Measurements from ENCODE around the gene INTS11. TPM values are rescaled to one million over a fixed set of nuclear protein-coding genes. Genes with fewer than 3 reads are reported as not detected.

Gene INTS11
- total RNA-seq, 1 experiment from 2014 or later, result 103 TPM

- DNase-seq, result peak; percentile 70 to 74
- POLR2A ChIA-PET, result interaction anchor here (0.6 to 1.1 kb wide), 3 partner anchors 53 to 214 kb away, joined by 3 read pairs; no protein-coding TSS in a partner anchor
- Histone ChIP-seq H3K36me3 (ENCODE audit: control insufficient read depth, insufficient read depth, low read length) (no peaks in the 10 kb centered on the region), H3K4me1 (no peaks in the 10 kb centered on the region; the same call in 1 of the 2 replicates), H3K27me3 (replicated peaks; ENCODE audit: control insufficient read depth, insufficient read depth, low read length) (no peaks in the 10 kb centered on the region), H3K4me3 (ENCODE audit: low read depth, low read length) (no peak overlapping the region), H3K9me3 (no peaks in the 10 kb centered on the region)
- H3K4me3 Mint-ChIP-seq (ENCODE audit: unreplicated experiment), result no peak overlapping the region
- peak; percentile 52 to 63 for TF ChIP-seq CTCF (IDR thresholded peaks at IDR 0.05; ENCODE audit: insufficient read depth in 1 of 2, low read depth in 1 of 2, low read length in 1 of 2, severe bottlenecking in 1 of 2, unreplicated experiment in 1 of 2)
- peaks cover 18% of the 10 kb centered on the region for H3K36me3 Mint-ChIP-seq (ENCODE audit: insufficient read depth, unreplicated experiment)
- H3K27ac Mint-ChIP-seq (ENCODE audit: unreplicated experiment), result no peak overlapping the region
- H3K27me3 Mint-ChIP-seq (ENCODE audit: insufficient read depth, unreplicated experiment), result peaks cover 3% of the 10 kb centered on the region
- CTCF ChIA-PET, result interaction anchor here (0.6 to 1.5 kb wide), 4 partner anchors 13 to 174 kb away, joined by 3 to 5 read pairs (median 3); no protein-coding TSS in a partner anchor
- peaks cover 8% of the 10 kb centered on the region for H3K9me3 Mint-ChIP-seq (ENCODE audit: unreplicated experiment)
- no TSS peak for BruUV-seq (replicated peaks)
- H3K4me1 Mint-ChIP-seq (ENCODE audit: low read depth, unreplicated experiment), result no peaks in the 10 kb centered on the region
- intact Hi-C loops (cut with micrococcal nuclease; ENCODE audit: unreplicated experiment), result loop anchor here (2.0 kb wide), 1 partner anchor 307 kb away; no protein-coding TSS in a partner anchor
Measured at GRCh38 chr1:1291548-1292441, 32.7 kb downstream of the INTS11 start.

GRCh38 chr1:1291023-1291528 is 33.4 kb downstream of the INTS11 start:
- BruUV-seq (replicated peaks), result no TSS peak
- H3K4me1 ChIP-seq, result no peaks in the 10 kb centered on the region; the same call in 1 of the 2 replicates
- H3K4me3 ChIP-seq (ENCODE audit: low read depth, low read length), result no peak overlapping the region
- H3K9me3 ChIP-seq, result no peaks in the 10 kb centered on the region
- ChIA-PET CTCF (interaction anchor here (0.8 to 1.5 kb wide), 3 partner anchors 14 to 169 kb away, joined by 3 to 5 read pairs (median 3); no protein-coding TSS in a partner anchor), POLR2A (interaction anchor here (0.6 kb wide), 1 partner anchor 86 kb away, joined by 3 read pairs; no protein-coding TSS in a partner anchor)
- Mint-ChIP-seq H3K27ac (ENCODE audit: unreplicated experiment) (no peak overlapping the region), H3K4me3 (ENCODE audit: unreplicated experiment) (no peak overlapping the region), H3K27me3 (ENCODE audit: insufficient read depth, unreplicated experiment) (peaks cover 3% of the 10 kb centered on the region), H3K36me3 (ENCODE audit: insufficient read depth, unreplicated experiment) (peaks cover 14% of the 10 kb centered on the region), H3K9me3 (ENCODE audit: unreplicated experiment) (peaks cover 8% of the 10 kb centered on the region), H3K4me1 (ENCODE audit: low read depth, unreplicated experiment) (no peaks in the 10 kb centered on the region)
- no peaks in the 10 kb centered on the region for H3K27me3 ChIP-seq (replicated peaks; ENCODE audit: control insufficient read depth, insufficient read depth, low read length)
- H3K36me3 ChIP-seq (ENCODE audit: control insufficient read depth, insufficient read depth, low read length), result no peaks in the 10 kb centered on the region
- intact Hi-C loops (cut with micrococcal nuclease; ENCODE audit: unreplicated experiment), result loop anchor here (2.0 kb wide), 1 partner anchor 306 kb away; no protein-coding TSS in a partner anchor
- no peak for TF ChIP-seq CTCF (IDR thresholded peaks at IDR 0.05; ENCODE audit: insufficient read depth in 1 of 2, low read depth in 1 of 2, low read length in 1 of 2, severe bottlenecking in 1 of 2, unreplicated experiment in 1 of 2)
- no peak for DNase-seq

- BruUV-seq (replicated peaks), result no TSS peak
- H3K36me3 Mint-ChIP-seq (ENCODE audit: insufficient read depth, unreplicated experiment), result peaks cover 14% of the 10 kb centered on the region
Measured at GRCh38 chr1:1290238-1290731, 34.2 kb downstream of the INTS11 start.

More at GRCh38 chr1:1290238-1290731, 34.2 kb downstream of the INTS11 start:
- Histone ChIP-seq H3K27me3 (replicated peaks; ENCODE audit: control insufficient read depth, insufficient read depth, low read length) (no peaks in the 10 kb centered on the region), H3K4me3 (ENCODE audit: low read depth, low read length) (no peak overlapping the region), H3K9me3 (no peaks in the 10 kb centered on the region), H3K36me3 (ENCODE audit: control insufficient read depth, insufficient read depth, low read length) (no peaks in the 10 kb centered on the region), H3K4me1 (no peaks in the 10 kb centered on the region; the same call in 1 of the 2 replicates)
- POLR2A ChIA-PET, result interaction anchor here (0.5 kb wide), 1 partner anchor 270 kb away, joined by 4 read pairs; the partner anchor contains the start of gene AGRN
- H3K9me3 Mint-ChIP-seq (ENCODE audit: unreplicated experiment), result peaks cover 8% of the 10 kb centered on the region
- H3K27me3 Mint-ChIP-seq (ENCODE audit: insufficient read depth, unreplicated experiment), result peaks cover 3% of the 10 kb centered on the region
- peak overlapping the region; percentile 55 for H3K27ac Mint-ChIP-seq (ENCODE audit: unreplicated experiment)
- CTCF ChIA-PET, result no interaction called here
- H3K4me3 Mint-ChIP-seq (ENCODE audit: unreplicated experiment), result peak overlapping the region; percentile 45
- intact Hi-C loops (cut with micrococcal nuclease; ENCODE audit: unreplicated experiment), result loop anchor here (2.0 kb wide), 1 partner anchor 305 kb away; no protein-coding TSS in a partner anchor
- peak; percentile 65 to 75 for DNase-seq
- no peaks in the 10 kb centered on the region for H3K4me1 Mint-ChIP-seq (ENCODE audit: low read depth, unreplicated experiment)
- TF ChIP-seq CTCF (IDR thresholded peaks at IDR 0.05; ENCODE audit: insufficient read depth in 1 of 2, low read depth in 1 of 2, low read length in 1 of 2, severe bottlenecking in 1 of 2, unreplicated experiment in 1 of 2), result peak; percentile 45 to 55

Data from Caco-2 (cell line).